ENCODE results near the gene SLC25A31. TPM values are rescaled to one million over a fixed set of nuclear protein-coding genes. Genes with fewer than 3 reads are reported as not detected.

Gene SLC25A31
- total and polyA plus RNA-seq, 10 of the 15 experiments (the other 5 are each of a cell fraction or from before 2014, with no cell fraction given), result not detected

DNA sequence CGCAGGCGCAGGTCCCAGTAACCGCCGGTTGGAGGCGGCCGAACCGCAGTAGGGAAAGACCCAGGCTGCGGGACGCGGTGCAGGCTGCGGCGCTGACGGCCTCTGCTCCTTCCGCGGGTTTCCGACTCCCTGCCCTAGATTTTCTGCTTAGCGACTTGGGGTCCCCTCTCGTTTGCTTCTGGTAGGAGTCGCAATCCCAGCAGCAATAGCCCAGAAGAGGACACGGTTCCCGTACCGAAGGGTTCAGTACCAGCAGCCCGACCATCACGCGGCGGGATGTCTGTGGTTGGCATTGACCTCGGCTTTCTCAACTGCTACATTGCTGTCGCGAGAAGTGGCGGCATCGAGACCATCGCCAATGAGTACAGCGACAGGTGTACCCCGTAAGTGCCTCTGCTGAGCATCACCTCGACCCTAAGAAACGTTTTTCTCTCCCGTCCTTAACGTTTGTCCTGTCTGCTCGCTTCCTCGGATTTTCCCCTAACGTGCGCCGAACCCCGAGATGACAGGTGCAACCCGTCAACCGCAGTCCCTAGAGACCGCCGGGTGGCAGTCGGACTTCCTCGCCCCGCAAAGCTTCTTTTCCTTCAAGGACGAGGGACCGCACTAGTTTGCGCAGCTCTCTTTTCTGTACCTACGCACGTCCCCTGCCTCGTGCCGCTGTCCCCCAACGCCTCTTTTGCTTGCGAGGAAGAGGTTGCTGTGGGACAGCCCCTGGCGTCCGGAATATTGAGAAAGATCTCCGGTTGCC lies 52.2 kb downstream of the SLC25A31 start, which contains the start of gene HSPA4L:
TSS of gene HSPA4L (plus strand) at position 48 of the 751 bp plus-strand sequence. CDS start at position 277, 229 bp downstream.
- Histone ChIP-seq H3K4me3 (peak within 1 kb of the TSS; percentile 96), H3K4me1 (ENCODE audit: control insufficient read depth, insufficient read depth, low read length) (peaks cover 11% of the 10 kb centered on the region), H3K79me2 (ENCODE audit: control insufficient read depth, insufficient read depth, low read length) (peaks cover 47% of the 10 kb centered on the region), H3K36me3 (ENCODE audit: control insufficient read depth in 2 of 2, insufficient read depth in 2 of 2, low read length in 1 of 2) (no peaks in the 10 kb centered on the region), H3K9me3 (replicated peaks; ENCODE audit: control insufficient read depth, insufficient read depth, low read length) (no peaks in the 10 kb centered on the region), H4K20me1 (ENCODE audit: control insufficient read depth, insufficient read depth) (no peaks in the 10 kb centered on the region), H3K9ac (ENCODE audit: control insufficient read depth, insufficient read depth, low read length) (peak within 1 kb of the TSS; percentile 94), H3K27me3 (replicated peaks in 1 of 2; ENCODE audit: control insufficient read depth in 2 of 2, insufficient read depth in 2 of 2, low read length in 1 of 2) (no peaks in the 10 kb centered on the region), H3K27ac (ENCODE audit: control insufficient read depth, insufficient read depth) (peak within 1 kb of the TSS; percentile 90), H3K4me2 (ENCODE audit: control insufficient read depth, insufficient read depth) (peak within 1 kb of the TSS; percentile 84), H2AFZ (ENCODE audit: control insufficient read depth, low read depth, low read length) (peak within 1 kb of the TSS; percentile 98)
- TSS peak; percentile 91 for BruUV-seq (replicated peaks)
- 1% methylated on average over 59 of the region's 63 CpGs for WGBS (ENCODE audit: insufficient coverage, insufficient replicate concordance, low lambda C conversion rate, missing lambda C conversion rate)
- ChIA-PET CTCF (interaction anchor here (0.6 to 1.2 kb wide), 6 partner anchors 13 to 1106 kb away, joined by 3 to 6 read pairs (median 3); partner anchors contain the start of genes ABHD18 and MFSD8), POLR2A (interaction anchor here (0.7 to 2.1 kb wide), 9 partner anchors 18 to 278 kb away, joined by 3 to 11 read pairs (median 6); partner anchors contain the start of genes ABHD18, LARP1B, MFSD8 and PLK4), RAD21 (ENCODE audit: unreplicated experiment) (interaction anchor here (0.6 to 2.0 kb wide), 8 partner anchors 50 to 343 kb away, joined by 3 to 10 read pairs (median 3); partner anchors contain the start of genes ABHD18, MFSD8 and PLK4), SMC1A (ENCODE audit: uncharacterized antibody, unreplicated experiment) (interaction anchor here (0.6 to 1.6 kb wide), 5 partner anchors 10 to 269 kb away, joined by 3 to 5 read pairs (median 3); no protein-coding TSS in a partner anchor)
- ATAC-seq (peak; percentile 54), DNase-seq (ENCODE audit: low read depth, low spot score) (peak; percentile 49), FAIRE-seq (no peak)
- in situ Hi-C loops (cut with MboI), result no loop called here
- intact Hi-C loops (cut with micrococcal nuclease; ENCODE audit: unreplicated experiment), result loop anchor here (2.0 to 5.0 kb wide), 6 partner anchors 74 to 1030 kb away; partner anchors contain the start of genes ABHD18, LARP1B, MFSD8 and PLK4
- TF ChIP-seq BHLHE40 (IDR thresholded peaks at IDR 0.05; ENCODE audit: borderline replicate concordance in 1 of 2, low read depth in 2 of 2, low read length in 1 of 2) (peak; percentile 61 to 76), SMC3 (IDR thresholded peaks at IDR 0.05; ENCODE audit: borderline replicate concordance, low read length) (0 out of 2 replicates have a peak, but pooled peaks have one; percentile 5), IRF4 (IDR thresholded peaks at IDR 0.05; ENCODE audit: low read depth, low read length) (no peak), HDGF (IDR thresholded peaks at IDR 0.05) (0 out of 2 replicates have a peak, but pooled peaks have one; percentile 39), YBX1 (IDR thresholded peaks at IDR 0.05) (no peak), ZBED1 (IDR thresholded peaks at IDR 0.05; ENCODE audit: borderline replicate concordance) (peak; percentile 76; the same call in 1 of the 2 replicates), EZH2 (IDR thresholded peaks at IDR 0.05; ENCODE audit: borderline replicate concordance, control insufficient read depth, low read depth, low read length) (no peak), FOS (IDR thresholded peaks at IDR 0.05; ENCODE audit: borderline replicate concordance, extremely low read depth, insufficient read length) (no peak), HCFC1 (IDR thresholded peaks at IDR 0.05; ENCODE audit: low read length) (no peak; the same call in 1 of the 2 replicates), SIX5 (IDR thresholded peaks at IDR 0.05; ENCODE audit: low read depth, low read length, severe bottlenecking) (no peak), ZNF622 (IDR thresholded peaks at IDR 0.05) (no peak), ZNF207 (IDR thresholded peaks at IDR 0.05; ENCODE audit: borderline replicate concordance) (0 out of 2 replicates have a peak, but pooled peaks have one; percentile 19), CREM (IDR thresholded peaks at IDR 0.05; ENCODE audit: low read depth) (no peak), NFYA (IDR thresholded peaks at IDR 0.05; ENCODE audit: borderline replicate concordance, low read depth, low read length) (no peak), STAT3 (IDR thresholded peaks at IDR 0.05; ENCODE audit: low read depth, low read length) (no peak), HDAC2 (IDR thresholded peaks at IDR 0.05) (0 out of 2 replicates have a peak, but pooled peaks have one; percentile 30), TBL1XR1 (IDR thresholded peaks at IDR 0.05; ENCODE audit: low read depth, low read length) (no peak), WRNIP1 (IDR thresholded peaks at IDR 0.05; ENCODE audit: borderline replicate concordance, low read depth, low read length) (no peak), SRF (IDR thresholded peaks at IDR 0.05; ENCODE audit: low read depth in 2 of 2, low read length in 2 of 2) (no peak)
- TF ChIP-seq, protein P1, sequence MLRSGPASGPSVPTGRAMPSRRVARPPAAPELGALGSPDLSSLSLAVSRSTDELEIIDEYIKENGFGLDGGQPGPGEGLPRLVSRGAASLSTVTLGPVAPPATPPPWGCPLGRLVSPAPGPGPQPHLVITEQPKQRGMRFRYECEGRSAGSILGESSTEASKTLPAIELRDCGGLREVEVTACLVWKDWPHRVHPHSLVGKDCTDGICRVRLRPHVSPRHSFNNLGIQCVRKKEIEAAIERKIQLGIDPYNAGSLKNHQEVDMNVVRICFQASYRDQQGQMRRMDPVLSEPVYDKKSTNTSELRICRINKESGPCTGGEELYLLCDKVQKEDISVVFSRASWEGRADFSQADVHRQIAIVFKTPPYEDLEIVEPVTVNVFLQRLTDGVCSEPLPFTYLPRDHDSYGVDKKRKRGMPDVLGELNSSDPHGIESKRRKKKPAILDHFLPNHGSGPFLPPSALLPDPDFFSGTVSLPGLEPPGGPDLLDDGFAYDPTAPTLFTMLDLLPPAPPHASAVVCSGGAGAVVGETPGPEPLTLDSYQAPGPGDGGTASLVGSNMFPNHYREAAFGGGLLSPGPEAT (IDR thresholded peaks at IDR 0.05; ENCODE audit: low read depth), result peak; percentile 72
- TF ChIP-seq, protein P2, sequence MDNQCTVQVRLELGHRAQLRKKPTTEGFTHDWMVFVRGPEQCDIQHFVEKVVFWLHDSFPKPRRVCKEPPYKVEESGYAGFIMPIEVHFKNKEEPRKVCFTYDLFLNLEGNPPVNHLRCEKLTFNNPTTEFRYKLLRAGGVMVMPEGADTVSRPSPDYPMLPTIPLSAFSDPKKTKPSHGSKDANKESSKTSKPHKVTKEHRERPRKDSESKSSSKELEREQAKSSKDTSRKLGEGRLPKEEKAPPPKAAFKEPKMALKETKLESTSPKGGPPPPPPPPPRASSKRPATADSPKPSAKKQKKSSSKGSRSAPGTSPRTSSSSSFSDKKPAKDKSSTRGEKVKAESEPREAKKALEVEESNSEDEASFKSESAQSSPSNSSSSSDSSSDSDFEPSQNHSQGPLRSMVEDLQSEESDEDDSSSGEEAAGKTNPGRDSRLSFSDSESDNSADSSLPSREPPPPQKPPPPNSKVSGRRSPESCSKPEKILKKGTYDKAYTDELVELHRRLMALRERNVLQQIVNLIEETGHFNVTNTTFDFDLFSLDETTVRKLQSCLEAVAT (IDR thresholded peaks at IDR 0.05), result peak; percentile 88
- TF ChIP-seq, protein P3, sequence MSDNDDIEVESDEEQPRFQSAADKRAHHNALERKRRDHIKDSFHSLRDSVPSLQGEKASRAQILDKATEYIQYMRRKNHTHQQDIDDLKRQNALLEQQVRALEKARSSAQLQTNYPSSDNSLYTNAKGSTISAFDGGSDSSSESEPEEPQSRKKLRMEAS (IDR thresholded peaks at IDR 0.05; ENCODE audit: low read depth, low read length), result no peak

Data from GM12878 (cell line).